CD4-positive, alpha-beta T cell treated with Interleukin-15 for 1 hour (primary cell): ENCODE measurements around the gene HNRNPA2B1.

Experiments
- DNase-seq: peaks from one replicate; pipeline ENCODE4 v3.0.0-alpha.2; 2020

HNRNPA2B1 gene

DNA sequence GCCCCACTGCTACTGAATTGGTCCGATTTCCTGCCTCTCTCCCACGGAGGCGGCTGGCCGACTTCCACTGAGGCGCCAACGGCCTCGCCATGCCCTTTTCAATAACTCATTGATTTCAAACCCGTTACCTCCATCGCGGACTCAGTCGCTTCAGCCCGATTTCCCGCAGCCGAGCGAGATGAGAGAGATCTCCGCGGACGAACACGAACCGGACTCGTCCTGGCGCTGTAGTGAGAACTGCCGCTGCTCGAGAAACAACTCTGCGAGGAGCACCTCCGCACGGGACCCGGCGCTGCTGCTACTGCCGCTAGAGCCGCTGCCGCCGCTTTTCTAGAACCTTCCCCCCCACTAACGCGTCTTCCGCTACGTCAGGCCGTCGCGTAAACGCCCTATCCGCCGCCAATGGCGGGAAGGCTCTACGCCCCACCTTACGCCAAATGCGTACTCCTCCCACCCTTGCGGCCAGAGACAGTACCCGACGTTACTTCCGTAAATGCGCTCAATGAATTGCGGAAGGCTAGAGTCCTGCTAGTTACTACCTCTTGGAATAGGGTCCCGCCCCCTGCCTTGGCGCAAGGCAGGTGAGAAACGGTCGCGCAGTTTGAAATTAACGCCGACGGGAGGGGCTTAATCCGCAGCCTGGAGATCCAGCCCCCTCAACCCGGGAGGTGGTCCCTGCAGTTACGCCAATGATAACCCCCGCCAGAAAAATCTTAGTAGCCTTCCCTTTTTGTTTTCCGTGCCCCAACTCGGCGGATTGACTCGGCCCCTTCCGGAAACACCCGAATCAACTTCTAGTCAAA lies at the start of gene HNRNPA2B1:
Gene HNRNPA2B1 (minus strand): TSS at position 303 of the 803 bp plus-strand sequence. CDS start 169 bp downstream, at position 134.
- peak; percentile 97 for DNase-seq

DNA sequence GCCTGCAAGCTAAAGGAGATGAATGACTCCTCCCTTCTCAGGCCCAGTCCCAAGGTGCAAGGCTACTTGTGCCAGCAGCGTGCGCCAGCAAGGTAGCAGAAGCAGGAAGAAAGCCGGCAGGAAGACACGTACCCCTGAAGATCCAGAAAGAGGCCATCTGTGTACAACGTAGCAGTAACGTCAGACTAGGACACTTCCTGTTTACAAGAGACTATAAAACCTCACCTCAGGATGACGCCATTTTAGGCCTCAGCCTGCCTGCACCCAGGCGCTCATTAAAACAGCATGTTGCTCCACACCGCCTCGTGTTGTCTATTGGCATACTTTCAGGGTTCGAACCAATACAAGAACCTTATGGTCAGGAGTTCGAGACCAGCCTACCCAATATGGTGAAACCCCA lies 49.7 kb upstream of the HNRNPA2B1 start:
- no peak for DNase-seq

- no peak for DNase-seq
Observed at GRCh38 chr7:26245150-26245549, 44.6 kb upstream of the HNRNPA2B1 start.

DNA sequence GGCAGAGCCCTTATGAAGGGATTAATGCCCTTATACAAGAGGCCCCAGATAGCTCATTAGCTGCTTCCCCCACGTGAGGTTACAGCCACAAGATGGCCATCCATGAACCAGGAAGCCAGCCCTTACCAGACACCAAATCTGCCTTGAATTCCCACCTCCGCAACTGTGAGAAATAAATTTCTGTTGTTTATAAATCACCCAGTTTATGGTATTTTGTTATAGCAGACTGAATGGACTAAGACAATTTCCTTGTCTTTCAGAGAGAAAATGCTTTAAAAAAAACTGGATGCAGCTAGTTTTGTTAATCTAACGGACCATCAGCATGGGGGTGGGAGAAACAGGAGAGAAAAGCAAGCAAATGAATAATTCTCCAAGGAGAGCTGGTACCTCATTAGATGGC lies 37.5 kb upstream of the HNRNPA2B1 start:
- DNase-seq = no peak

- DNase-seq = no peak
Observed at GRCh38 chr7:26237035-26237807, 36.7 kb upstream of the HNRNPA2B1 start.

DNA sequence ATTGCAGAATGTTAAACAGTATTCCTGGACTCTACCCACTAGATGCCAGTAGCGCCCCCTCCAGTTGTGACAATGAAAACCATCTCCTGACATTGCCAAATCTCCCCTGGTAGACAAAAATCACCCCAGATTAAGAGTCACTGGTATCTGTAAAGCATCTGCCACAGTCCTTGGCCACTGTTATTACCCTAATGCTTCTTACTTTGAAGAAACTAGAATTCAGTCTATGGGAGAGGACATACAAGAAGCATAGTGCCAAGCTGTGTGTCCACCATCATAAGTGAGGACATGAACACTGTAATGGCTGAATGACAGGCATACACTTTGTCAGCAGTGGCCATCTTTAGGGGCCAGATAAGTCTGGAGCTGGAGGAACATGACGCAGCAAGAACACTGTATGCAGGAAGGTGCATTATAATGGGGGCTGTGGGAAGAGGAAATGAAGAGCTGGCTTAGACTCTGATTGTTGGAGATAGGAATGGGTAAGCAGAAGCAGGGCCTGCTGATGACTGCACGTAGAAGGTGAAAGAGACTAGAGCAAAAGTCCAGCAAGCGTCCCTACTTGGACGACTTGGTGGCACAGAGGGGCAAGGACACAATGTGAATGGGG lies 33.5 kb upstream of the HNRNPA2B1 start:
- DNase-seq = no peak

- no peak for DNase-seq
Observed at GRCh38 chr7:26227987-26228386, 27.4 kb upstream of the HNRNPA2B1 start.

DNA sequence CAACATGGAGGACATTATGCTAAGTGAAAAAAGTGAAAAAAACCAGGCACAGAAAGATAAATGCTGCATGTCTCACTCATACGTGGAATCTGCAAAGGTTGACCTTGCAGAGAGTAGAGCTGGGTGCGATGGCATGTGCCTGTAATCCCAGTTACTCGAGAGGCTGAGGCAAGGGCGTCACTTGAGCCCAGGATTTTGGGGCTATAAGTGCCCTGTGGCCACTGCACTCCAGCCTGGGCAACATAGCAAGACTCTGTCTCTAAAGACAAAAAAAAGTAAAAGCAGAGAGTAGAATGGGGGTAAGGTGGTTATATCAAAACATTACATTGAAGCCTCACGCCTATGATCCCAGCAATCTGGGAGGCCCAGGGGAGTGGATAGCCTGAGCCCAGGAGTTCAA lies 23.8 kb upstream of the HNRNPA2B1 start:
- DNase-seq = no peak

GRCh38 chr7:26216049-26216448 lies 15.5 kb upstream of the HNRNPA2B1 start:
- DNase-seq = no peak

DNA sequence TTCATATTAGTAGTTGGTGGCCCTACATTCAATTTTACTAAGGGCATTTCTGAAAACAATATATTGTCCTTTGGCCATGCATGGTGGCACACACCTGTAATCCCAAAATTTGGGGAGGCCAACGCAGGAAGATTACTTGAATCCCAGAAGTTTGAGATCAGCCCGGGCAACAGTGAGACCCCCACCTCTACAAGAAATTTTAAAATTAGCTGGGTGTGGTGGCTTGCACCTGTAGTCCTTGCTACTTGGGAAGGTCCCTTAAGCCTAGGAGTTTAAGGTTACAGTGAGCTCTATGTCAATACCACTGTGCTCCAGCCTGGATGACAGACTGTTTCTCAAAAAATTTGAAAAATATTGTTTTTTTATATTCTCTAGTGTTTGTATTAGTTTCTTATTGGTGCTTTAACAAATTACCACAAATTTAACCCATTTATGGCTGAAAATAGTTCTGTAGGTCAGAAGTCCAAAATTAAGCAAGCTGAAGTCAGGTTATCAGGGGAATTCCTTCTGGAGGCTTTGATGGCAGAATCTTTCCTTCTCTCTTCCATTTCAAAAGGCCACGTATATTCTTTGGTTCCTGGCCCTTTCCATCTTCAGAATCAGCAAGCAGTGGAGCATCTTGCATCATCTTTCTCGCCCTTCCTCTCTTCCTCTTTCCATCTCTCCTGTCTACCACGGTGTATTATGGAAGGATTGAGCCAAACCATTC lies 13.4 kb upstream of the HNRNPA2B1 start:
- no peak for DNase-seq

GRCh38 chr7:26212921-26213718 lies 12.6 kb upstream of the HNRNPA2B1 start:
- no peak for DNase-seq

GRCh38 chr7:26208040-26208439 lies 7.5 kb upstream of the HNRNPA2B1 start:
- DNase-seq = no peak

GRCh38 chr7:26203016-26203415 lies 2.5 kb upstream of the HNRNPA2B1 start:
- DNase-seq = no peak

DNA sequence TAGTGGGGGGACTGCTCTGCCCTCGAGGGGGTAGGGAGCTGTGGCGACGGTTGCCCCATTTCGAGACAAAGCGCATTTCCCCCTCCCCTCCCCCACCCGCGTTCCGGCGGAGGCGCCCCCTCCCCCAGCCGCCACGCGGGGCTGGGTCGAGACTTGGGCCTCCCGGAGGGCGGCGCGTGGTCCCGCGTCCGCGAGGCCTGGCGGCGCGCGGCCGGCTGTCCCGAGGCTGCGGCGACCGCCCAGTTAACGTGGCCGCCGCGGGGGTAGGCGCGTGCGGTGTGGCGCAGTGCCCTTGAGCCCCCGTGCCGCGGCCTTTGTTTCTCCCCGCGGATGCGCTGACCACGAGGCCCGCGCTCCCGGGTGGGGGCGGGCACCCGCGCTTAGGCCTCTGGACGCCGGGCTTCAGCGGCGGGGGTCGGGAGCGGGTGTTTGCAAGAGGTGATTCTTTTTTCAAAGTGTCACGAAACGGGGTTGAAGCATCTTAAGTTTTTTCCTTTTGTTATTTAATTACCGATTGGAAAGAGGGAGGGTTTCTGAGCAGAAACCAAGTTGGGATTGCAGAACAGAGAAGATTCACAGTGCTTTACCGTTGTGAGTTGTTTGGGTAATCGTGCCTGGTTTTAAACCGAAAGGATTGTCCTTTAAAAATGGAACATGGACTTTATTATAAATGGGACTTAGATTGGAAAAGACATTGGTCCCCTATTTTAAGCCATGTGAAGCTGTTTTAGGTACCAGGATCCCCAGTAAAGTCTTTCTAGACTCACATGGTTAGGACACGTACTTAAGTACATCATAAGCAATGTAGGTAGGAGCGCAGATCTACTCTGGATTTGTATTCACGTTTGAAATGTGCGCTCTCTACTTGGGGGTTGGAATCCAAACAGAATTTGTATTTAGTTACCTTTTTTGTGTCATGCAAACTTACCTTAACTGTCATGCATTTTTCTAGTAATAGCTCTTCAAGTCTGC lies 1.8 kb upstream of the HNRNPA2B1 start:
- peak; percentile 62 for DNase-seq

- DNase-seq = peak; percentile 94
Observed at GRCh38 chr7:26201247-26202018, 887 bp upstream of the HNRNPA2B1 start, which contains the start of gene CBX3. CBX3 (plus strand) TSS chr7:26201745; CDS start chr7:26202999, 1,254 bp downstream.

DNA sequence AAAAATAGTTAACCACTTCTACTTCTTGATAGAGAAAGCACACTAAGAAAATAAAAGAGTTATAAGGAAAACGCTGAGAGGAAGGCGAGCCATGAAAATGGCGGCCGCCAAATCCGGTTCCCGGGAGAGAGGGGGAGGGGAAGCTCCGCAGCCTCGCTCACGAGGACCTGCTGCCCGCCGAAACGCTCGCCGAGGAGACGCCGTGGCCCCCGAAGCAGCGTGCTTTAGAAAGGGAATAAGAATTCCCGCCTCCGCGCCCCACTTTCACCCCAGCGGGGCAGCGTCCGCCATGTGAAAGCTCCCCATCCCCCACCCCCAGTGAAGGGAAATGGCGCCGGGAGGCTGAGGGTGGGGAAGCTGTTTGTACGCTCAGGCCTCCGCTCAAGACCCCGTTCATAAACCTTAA lies 505 bp downstream of the HNRNPA2B1 start:
- DNase-seq = peak; percentile 71

DNA sequence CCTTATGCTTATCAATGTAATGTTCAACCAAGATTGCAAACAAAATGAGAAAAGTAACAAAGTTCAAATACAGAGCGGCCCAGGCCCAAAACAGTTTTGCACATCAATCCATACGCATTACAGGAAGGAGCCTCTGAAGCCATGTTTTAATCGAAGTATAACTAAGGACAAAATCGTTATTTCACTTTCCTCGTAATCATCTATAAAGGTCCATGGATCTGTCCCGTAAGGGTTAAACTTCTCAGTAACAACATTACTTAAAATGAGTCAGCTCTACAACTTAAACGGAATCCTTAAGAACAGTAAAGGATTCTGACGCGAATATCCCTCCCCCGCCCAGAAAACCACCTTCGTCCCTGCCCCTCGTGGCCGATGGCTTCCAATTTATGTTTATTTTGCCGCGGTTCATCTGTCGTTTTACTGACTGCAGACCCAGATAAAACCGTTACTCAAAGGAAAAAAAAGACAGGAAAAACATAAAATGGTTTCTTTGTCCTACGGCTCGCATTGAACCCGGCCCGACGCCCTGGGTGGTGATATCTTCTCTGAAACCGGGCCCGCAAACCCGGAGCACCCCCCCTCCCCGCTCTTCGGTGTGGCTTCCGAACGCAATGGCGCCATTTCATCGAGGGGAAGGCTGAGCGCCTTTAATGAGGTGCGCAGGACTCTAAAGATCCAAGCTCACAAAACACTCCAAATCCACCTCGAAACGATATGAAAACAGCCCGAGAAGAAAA lies 1.1 kb downstream of the HNRNPA2B1 start:
- DNase-seq = peak; percentile 75

DNA sequence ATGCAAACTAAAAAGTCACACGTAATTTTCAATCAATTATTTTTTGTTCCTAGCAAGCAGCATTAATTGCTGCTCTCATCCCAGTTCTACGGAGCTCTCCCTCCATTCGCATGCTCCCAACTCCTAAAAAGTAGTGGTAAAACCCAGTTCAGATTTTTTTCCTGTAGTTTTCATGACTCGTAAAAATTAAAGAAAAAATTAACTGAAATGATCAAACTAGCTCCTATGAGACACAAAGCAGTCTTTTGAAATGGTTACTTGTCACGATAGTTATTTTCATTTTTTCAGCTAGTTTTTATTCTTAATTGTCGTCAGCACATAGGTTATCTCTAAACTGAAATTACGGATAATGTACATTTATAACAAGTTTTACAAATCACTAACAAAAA lies 1.8 kb downstream of the HNRNPA2B1 start:
- no peak for DNase-seq

DNA sequence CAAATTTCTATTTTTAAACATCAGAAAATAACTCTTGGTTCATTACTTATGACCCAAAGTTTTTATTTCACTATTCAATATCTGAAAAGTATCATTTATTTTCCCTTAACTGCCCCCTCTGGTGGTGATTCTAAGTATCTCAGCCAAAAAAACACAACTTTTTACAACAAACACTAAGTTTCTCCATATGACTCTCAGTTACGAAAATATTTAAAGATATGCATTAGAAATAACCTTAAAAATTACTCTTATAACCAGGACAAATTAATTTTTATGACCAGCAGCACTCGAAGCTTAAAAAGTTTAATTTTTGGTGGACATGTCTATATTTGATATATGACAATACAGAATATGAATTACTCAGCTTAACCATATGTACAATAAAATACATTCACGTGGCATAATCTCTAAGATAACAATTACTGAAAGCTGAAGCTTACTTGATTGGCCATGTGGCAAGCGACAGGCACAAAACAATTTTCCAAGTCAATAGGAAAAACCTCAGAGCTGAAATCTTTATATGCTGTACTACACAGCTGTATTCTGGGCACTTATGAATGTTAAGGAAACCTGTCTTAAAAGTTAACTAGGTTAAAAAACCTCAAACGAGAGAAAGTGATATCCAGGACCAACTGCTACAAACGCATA lies 2.3 kb downstream of the HNRNPA2B1 start:
- no peak for DNase-seq
